Esophagus squamous epithelium (tissue), 4 donors: ENCODE data around the gene CFAP141.

Experiments
- POLR2A ChIP-seq, 4 donors: fragments of 450-650 bp; IDR thresholded peaks; one replicate each; pipeline ENCODE4 v1.6.1; 2017; ENCODE audit warnings: antibody characterized with exemption in 4 of 4, mild to moderate bottlenecking in 4 of 4, moderate library complexity in 3 of 4
- TF ChIP-seq, protein P1 (sequence below), 6 experiments: fragments of 450-650 bp in 4 of 6; fragments of 200-600 bp in 2 of 6; sonication (generic) in 2 of 6; IDR thresholded peaks; one replicate each; pipeline ENCODE4 v1.5.1; 2016 to 2019; ENCODE audit warnings: antibody characterized with exemption in 6 of 6, mild to moderate bottlenecking in 4 of 6, moderate library complexity in 4 of 6

DNA sequence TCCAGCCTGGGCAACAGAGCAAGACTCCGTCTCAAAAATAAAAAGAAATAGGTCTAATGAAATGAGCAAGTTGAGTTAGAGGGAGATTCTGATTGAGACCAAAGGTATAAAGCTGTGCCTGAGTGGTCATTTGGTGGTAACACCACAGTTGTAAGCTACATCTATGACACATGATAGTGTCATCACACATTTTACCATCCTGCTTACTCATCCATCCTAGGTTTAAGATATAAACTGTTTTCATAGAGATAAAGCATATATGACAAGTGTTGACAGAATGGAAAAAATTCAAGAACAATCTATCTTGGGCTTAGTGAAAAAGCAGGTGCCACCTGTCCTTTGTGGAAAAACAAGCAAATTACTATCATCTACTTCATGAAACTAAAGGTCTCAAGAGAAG is 7.1 kb upstream of the CFAP141 start:
- TF ChIP-seq, protein P1, sequence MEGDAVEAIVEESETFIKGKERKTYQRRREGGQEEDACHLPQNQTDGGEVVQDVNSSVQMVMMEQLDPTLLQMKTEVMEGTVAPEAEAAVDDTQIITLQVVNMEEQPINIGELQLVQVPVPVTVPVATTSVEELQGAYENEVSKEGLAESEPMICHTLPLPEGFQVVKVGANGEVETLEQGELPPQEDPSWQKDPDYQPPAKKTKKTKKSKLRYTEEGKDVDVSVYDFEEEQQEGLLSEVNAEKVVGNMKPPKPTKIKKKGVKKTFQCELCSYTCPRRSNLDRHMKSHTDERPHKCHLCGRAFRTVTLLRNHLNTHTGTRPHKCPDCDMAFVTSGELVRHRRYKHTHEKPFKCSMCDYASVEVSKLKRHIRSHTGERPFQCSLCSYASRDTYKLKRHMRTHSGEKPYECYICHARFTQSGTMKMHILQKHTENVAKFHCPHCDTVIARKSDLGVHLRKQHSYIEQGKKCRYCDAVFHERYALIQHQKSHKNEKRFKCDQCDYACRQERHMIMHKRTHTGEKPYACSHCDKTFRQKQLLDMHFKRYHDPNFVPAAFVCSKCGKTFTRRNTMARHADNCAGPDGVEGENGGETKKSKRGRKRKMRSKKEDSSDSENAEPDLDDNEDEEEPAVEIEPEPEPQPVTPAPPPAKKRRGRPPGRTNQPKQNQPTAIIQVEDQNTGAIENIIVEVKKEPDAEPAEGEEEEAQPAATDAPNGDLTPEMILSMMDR (IDR thresholded peaks at IDR 0.05): no peak
- no peak for TF ChIP-seq POLR2A (IDR thresholded peaks at IDR 0.05)
